GM13976 (cell line): ENCODE data around the gene DDX27.

ENCODE experiments used
- DNase-seq: peaks from one replicate; pipeline ENCODE4 v3.0.0; 2012; ENCODE audit warnings: low spot score
- in situ Hi-C: fragments of 300-500 bp; cut with MboI; formaldehyde crosslinking; loops from one replicate; pipeline ENCODE4 v1.12.0; 2022; ENCODE audit warnings: low sequenced_read_pairs, mixed read lengths, inconsistent platforms; ENCODE audit not compliant: unreplicated experiment
- TF ChIP-seq, protein P1 (sequence below): IDR thresholded peaks from 2 replicates; pipeline ENCODE4 v1.5.1; 2012; ENCODE audit warnings: borderline replicate concordance, mild to moderate bottlenecking; ENCODE audit not compliant: insufficient read depth; ENCODE audit errors: extremely low read depth, missing control alignments, control extremely low read depth

The DDX27 gene

DNA sequence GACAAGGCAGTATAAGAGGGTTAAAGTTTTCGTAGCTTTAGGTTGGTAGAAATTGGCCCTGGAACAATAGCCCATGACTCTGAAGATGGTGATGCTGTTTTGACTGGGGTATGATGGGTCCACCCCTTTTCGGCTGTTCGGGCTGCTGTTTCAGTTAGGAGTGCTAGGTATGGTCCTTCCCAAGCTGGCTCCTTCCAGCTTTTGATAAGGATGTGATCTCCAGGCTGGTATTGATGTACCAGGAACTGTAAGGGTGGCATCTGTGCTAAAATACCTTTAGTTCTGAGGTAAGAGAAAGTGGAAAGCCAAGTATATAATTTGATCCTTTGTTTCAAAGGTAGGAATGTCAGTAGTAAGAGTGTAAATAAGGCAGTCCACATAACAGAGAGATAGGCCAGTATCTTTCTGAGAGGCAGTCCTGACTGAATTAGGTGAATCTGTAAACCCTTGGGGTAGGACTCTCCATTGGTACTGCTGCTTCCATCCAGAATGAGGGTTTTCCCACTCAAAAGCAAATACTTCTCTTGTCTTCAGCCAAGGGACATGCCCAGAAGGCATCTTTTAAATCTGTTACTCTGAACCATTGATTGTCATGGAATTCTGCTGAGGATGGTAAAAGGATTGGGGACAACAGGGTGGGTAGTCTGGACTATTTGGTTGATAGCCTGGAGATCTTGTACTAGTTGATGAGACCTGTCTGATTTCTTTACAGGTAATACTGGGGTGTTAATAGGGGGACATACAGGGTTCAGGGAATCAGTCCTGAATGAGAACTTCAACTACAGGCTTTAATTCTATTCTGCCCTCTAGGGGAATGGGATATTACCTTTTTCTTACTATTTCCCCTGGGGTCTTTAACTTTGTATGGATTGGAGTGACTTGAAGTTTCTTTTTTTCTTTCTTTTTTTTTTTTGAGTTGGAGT is 64.7 kb downstream of the DDX27 start:
- in situ Hi-C loops = no loop called here
- TF ChIP-seq, protein P1, sequence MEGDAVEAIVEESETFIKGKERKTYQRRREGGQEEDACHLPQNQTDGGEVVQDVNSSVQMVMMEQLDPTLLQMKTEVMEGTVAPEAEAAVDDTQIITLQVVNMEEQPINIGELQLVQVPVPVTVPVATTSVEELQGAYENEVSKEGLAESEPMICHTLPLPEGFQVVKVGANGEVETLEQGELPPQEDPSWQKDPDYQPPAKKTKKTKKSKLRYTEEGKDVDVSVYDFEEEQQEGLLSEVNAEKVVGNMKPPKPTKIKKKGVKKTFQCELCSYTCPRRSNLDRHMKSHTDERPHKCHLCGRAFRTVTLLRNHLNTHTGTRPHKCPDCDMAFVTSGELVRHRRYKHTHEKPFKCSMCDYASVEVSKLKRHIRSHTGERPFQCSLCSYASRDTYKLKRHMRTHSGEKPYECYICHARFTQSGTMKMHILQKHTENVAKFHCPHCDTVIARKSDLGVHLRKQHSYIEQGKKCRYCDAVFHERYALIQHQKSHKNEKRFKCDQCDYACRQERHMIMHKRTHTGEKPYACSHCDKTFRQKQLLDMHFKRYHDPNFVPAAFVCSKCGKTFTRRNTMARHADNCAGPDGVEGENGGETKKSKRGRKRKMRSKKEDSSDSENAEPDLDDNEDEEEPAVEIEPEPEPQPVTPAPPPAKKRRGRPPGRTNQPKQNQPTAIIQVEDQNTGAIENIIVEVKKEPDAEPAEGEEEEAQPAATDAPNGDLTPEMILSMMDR = no peak
- DNase-seq = no peak

DNA sequence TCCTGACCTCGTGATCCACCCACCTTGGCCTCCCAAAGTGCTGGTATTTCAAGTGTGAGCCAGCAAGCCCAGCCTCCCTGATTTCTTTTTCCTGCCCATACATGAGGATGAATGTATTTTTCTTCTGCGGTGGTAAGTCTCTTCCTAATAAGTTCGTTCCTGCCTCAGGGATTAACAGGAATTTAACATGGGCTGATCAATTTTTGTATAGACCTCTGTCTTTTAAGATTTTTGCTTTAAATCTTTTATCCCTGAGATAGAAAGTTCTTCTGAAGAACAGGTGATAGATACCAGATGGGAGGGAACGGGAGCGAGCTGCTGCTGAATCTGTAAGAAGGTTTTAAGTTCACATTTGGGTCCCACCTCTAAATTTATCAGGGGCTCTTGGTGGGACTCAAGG is 65.6 kb downstream of the DDX27 start:
- in situ Hi-C loops = no loop called here
- no peak for DNase-seq
- TF ChIP-seq, protein P1 = no peak

DNA sequence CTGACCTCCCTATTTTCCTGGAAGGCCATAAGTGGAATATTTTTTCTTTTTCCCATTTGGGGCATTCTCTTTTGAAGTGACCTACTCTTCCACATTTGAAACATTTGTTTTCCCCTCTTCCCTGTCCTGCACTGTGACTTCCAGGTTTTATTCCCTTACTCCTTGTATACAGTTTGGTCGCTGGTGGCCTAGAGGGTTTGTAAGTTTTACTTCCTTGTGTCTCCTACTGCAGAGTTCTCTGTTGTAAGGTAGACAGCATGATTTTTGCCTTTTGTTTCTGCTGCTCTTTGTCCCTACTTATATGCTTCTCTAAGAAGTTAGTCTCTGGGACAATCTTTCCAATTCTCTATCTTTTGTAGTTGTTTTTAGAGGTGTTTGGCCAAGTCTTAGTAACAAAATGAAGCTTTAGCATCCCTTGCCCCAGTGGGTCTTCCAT is 66.0 kb downstream of the DDX27 start:
- no peak for DNase-seq
- TF ChIP-seq, protein P1 = no peak
- in situ Hi-C loops = no loop called here

DNA sequence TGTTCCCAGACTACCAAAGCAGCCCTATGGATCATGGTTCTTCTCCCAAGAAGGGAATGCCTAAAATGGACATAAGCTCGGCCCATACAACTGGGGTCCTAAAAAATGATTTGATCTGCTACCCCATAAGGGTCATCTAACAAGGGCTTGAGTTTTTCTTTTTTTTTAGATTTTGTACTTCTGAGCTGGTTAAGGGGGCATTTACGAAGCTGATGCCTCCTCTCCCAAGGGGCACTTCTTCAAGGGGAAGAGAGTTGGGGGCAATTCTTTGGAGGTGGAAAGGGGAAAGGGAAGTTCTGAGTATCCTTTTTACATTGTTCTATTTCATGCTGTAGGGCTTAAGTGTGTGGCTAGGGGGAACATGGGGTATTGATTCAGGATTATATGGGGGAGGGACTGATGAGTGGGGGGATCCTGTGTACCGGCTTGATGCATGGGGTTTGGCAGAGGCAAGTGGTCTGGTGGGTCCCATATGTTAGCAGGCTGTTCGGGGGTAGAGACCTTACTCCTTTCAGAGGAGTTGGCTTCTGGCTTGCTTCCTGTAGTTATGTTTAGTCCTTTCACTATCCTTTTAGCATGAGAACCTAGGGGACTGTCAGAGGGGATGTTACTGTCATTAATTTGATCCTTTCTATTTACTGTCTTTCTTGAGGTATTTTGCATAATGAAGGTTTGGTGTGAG is 66.7 kb downstream of the DDX27 start:
- in situ Hi-C loops = no loop called here
- no peak for DNase-seq
- TF ChIP-seq, protein P1 = no peak

DNA sequence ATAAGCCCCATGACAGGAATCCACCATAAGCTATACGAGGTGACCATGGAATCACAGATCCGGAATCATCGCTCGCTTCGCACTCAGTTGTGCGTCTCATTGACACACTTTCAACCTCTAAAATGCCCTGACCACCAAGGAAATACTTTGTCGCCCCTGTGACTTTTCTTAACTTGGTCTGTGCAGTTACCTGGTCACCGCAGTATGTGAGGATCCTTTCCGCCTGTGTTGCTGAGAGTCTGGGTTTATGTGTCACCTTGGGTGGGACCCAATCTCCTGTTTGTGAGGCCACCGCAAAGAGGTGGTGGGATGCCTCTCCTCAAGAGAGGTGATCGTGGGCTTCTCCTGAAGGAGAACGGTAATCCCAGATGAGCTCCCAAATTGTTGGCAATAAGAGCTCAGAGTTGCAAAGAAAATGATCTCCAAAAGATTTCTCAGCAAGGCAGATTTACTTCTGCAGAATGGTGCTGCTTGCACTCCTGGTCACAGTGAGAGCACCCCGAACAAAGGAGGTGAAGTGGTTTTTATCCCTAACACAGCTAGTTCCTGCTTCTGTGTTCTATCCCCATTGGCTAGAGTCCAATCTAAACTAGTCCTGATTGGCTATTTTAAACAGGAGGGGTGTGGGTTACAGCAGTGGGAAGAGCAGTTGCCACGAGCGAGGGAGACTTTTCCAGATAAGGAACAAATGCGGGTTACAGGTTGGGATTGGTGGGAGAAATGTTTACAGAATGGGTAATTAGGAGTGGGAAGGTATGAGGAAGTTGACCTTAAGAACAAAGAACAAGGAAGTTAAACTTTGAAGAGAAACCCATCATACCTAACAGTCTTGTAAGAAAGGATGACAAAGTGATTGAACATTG is 67.7 kb downstream of the DDX27 start:
- TF ChIP-seq, protein P1 = no peak
- in situ Hi-C loops = no loop called here
- DNase-seq = no peak

DNA sequence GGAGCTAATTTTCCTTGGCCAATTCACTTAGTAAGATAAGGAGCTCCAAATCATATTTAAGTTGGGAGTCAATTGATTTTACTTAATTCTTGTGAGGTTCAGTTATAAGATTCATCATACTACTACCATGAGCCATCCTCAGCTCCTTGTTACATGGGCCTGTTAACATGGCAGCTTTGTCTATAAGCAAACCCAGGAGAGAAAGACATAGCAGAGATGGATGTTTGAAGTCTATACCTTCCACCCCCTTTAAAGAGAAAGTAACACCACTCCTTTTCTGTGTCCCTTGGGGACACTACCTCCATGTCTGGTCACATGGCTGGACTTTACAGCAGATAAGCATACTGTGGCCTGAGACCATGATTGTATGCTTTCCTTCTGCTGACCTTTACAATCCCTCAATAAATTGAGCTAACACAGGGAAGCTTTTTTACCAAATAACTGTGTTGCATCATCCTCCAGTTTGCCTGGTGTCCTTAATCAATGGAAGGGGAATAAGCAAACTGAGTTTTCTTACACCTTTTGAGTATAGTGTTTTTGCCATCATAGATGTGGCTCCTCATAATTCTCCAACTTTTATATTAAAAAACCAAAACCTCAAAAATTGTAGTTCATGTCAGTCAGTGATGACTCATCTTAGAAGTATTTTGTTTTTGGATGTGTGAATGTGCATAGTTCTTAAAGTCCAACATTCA is 68.5 kb downstream of the DDX27 start:
- DNase-seq = no peak
- TF ChIP-seq, protein P1 = no peak
- in situ Hi-C loops = no loop called here
